Left ventricle myocardium inferior (tissue), 1 donor: Measurements from ENCODE around the gene MYH14. TPM values are rescaled to one million over a fixed set of nuclear protein-coding genes. Genes with fewer than 3 reads are reported as not detected.
A peak's percentile ranks its signal among the peaks of the same experiment; 100 is the strongest.

Source experiments
- DNase-seq: peaks from one replicate; pipeline ENCODE4 v3.0.0-alpha.2; 2020
- H3K27ac ChIP-seq: fragments of 200-600 bp; replicated peaks from 2 replicates; pipeline ENCODE4 v1.8.0; 2021
- H3K27me3 ChIP-seq: fragments of 200-600 bp; 2 replicates; pipeline ENCODE4 v1.8.0; 2021; ENCODE audit warnings: low read depth
- H3K36me3 ChIP-seq: fragments of 200-600 bp; 2 replicates; pipeline ENCODE4 v1.8.0; 2021
- H3K4me1 ChIP-seq: fragments of 200-600 bp; 2 replicates; pipeline ENCODE4 v1.8.0; 2021
- H3K4me3 ChIP-seq: fragments of 200-600 bp; 2 replicates; pipeline ENCODE4 v1.8.0; 2021; ENCODE audit warnings: mild to moderate bottlenecking, moderate library complexity
- H3K9me3 ChIP-seq: fragments of 200-600 bp; replicated peaks from 2 replicates; pipeline ENCODE4 v1.8.0; 2021
- CTCF ChIP-seq: fragments of 200-600 bp; IDR thresholded peaks from 2 replicates; pipeline ENCODE4 v1.8.0; 2021; ENCODE audit warnings: antibody characterized with exemption, mild to moderate bottlenecking, borderline replicate concordance
- intact Hi-C: fragments of 100-400 bp; cut with micrococcal nuclease; formaldehyde crosslinking; loops from one replicate; pipeline ENCODE4 v1.11.0; 2022
- total RNA-seq: library from RNA; stranded (reverse); fragmentation: NEBNext Ultra II Directional; extraction: Animal tissue kit (Norgen Biotek cat#: 25700); gene quantifications from one replicate; pipeline ENCODE4 v1.2.1, GENCODE V29; 2021
- donor health status: DM: no; HTN: yes; CAD: no; lungs with severe emphysema.

The MYH14 gene
- total RNA-seq, 1 donor from 2014 or later = 115 TPM

GRCh38 chr19:50357178-50358100, 154.0 kb downstream of the MYH14 start:
- intact Hi-C loops = no loop called here
- Histone ChIP-seq H3K4me3 (peak overlapping the region; percentile 67), H3K27ac (peak overlapping the region; percentile 83), H3K4me1 (peaks cover 24% of the 10 kb centered on the region), H3K27me3 (no peaks in the 10 kb centered on the region), H3K9me3 (no peaks in the 10 kb centered on the region), H3K36me3 (no peaks in the 10 kb centered on the region)
- peak; percentile 77 for DNase-seq
- TF ChIP-seq CTCF = peak; percentile 89

- H3K36me3 ChIP-seq = no peaks in the 10 kb centered on the region
- no peak for TF ChIP-seq CTCF
- DNase-seq = peak; percentile 74
- peaks cover 24% of the 10 kb centered on the region for H3K4me1 ChIP-seq
- H3K4me3 ChIP-seq = peak overlapping the region; percentile 67
- H3K27me3 ChIP-seq = no peaks in the 10 kb centered on the region
- intact Hi-C loops = no loop called here
- H3K27ac ChIP-seq = peak overlapping the region; percentile 83
- H3K9me3 ChIP-seq = no peaks in the 10 kb centered on the region
Measured at GRCh38 chr19:50358483-50359327, 155.3 kb downstream of the MYH14 start.

GRCh38 chr19:50359328-50359818, 156.0 kb downstream of the MYH14 start:
- H3K27ac ChIP-seq = no peak overlapping the region
- no peak for TF ChIP-seq CTCF
- no peaks in the 10 kb centered on the region for H3K36me3 ChIP-seq
- no peaks in the 10 kb centered on the region for H3K9me3 ChIP-seq
- H3K27me3 ChIP-seq = no peaks in the 10 kb centered on the region
- peaks cover 24% of the 10 kb centered on the region for H3K4me1 ChIP-seq
- DNase-seq = no peak
- H3K4me3 ChIP-seq = no peak overlapping the region
- intact Hi-C loops = no loop called here

Other genes starting within 250 kb of the MYH14 start
- gene SIGLEC11, start 242.4 kb upstream of the MYH14 start, total RNA-seq = 0.55 TPM
- gene VRK3, start 178.2 kb upstream of the MYH14 start, total RNA-seq = 22.6 TPM
- gene ZNF473, start 177.6 kb upstream of the MYH14 start, total RNA-seq = 2.4 TPM
- not detected for gene IZUMO2, start 40.3 kb upstream of the MYH14 start, total RNA-seq
- 2.6 TPM for gene KCNC3, start 125.8 kb downstream of the MYH14 start, total RNA-seq
- 0.05 TPM for gene NAPSA, start 162.0 kb downstream of the MYH14 start, total RNA-seq
- 71.6 TPM for gene NR1H2, start 172.8 kb downstream of the MYH14 start, total RNA-seq
- gene POLD1, start 180.7 kb downstream of the MYH14 start, total RNA-seq = 10.8 TPM
- not detected for gene SPIB, start 215.3 kb downstream of the MYH14 start, total RNA-seq
- gene MYBPC2, start 229.3 kb downstream of the MYH14 start, total RNA-seq = not detected